ENCODE data around the gene TANC1.

DNA sequence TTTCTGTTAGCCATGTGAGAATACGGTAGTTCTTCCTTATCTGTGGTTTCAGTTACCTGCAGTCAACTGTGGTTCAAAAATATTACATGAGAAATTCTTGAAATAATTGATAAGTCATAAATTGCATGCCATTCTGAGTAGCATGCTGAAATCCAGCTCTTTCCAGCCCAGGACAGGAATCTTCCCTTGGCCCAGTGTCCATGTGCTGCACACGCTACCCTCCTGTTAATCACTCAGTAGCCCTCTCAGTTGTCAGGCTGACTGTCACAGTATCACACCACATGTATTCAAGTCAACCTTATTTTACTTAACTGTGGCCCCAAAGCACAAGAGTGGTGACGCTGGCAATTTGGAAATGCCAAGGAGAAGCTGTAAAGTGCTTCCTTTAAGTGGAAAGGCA, 141.1 kb downstream of the TANC1 start:
- TF ChIP-seq, protein P1, sequence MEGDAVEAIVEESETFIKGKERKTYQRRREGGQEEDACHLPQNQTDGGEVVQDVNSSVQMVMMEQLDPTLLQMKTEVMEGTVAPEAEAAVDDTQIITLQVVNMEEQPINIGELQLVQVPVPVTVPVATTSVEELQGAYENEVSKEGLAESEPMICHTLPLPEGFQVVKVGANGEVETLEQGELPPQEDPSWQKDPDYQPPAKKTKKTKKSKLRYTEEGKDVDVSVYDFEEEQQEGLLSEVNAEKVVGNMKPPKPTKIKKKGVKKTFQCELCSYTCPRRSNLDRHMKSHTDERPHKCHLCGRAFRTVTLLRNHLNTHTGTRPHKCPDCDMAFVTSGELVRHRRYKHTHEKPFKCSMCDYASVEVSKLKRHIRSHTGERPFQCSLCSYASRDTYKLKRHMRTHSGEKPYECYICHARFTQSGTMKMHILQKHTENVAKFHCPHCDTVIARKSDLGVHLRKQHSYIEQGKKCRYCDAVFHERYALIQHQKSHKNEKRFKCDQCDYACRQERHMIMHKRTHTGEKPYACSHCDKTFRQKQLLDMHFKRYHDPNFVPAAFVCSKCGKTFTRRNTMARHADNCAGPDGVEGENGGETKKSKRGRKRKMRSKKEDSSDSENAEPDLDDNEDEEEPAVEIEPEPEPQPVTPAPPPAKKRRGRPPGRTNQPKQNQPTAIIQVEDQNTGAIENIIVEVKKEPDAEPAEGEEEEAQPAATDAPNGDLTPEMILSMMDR (IDR thresholded peaks at IDR 0.05) = no peak
- TF ChIP-seq POLR2A (IDR thresholded peaks at IDR 0.05) (no peak), POLR2AphosphoS5 (IDR thresholded peaks at IDR 0.05) (no peak), EP300 (IDR thresholded peaks at IDR 0.05) (no peak)

All from sigmoid colon (tissue), 4 donors.